Effector memory CD8-positive, alpha-beta T cell (primary cell): Measurements from ENCODE around the gene PLXDC1.

Experiments
- ATAC-seq: fragments of 150-1000 bp; cut with Tn5 transposase; replicated peaks from 2 replicates; pipeline ENCODE4 v1.10.0; 2021; ENCODE audit warnings: mild to moderate bottlenecking, moderate library complexity
- DNase-seq, 3 experiments: peaks; one replicate each; pipeline ENCODE4 v3.0.0; 2021
- H3K27ac Mint-ChIP-seq, 2 donors: one replicate each; pipeline ENCODE4 v1.8.0; 2022; ENCODE audit warnings: mild to moderate bottlenecking in 2 of 2, mixed read lengths in 2 of 2, moderate library complexity in 2 of 2
- H3K27me3 Mint-ChIP-seq, 2 donors: one replicate each; pipeline ENCODE4 v1.8.0; 2022; ENCODE audit warnings: mixed read lengths in 2 of 2
- H3K36me3 Mint-ChIP-seq: one replicate; pipeline ENCODE4 v1.8.0; 2022; ENCODE audit warnings: mild to moderate bottlenecking, moderate library complexity, mixed read lengths; ENCODE audit not compliant: insufficient read depth
- H3K4me1 Mint-ChIP-seq, 2 donors: one replicate each; pipeline ENCODE4 v1.8.0; 2022; ENCODE audit warnings: low read depth in 2 of 2, mixed read lengths in 2 of 2
- H3K4me3 Mint-ChIP-seq, 2 donors: one replicate each; pipeline ENCODE4 v1.8.0; 2022; ENCODE audit warnings: mild to moderate bottlenecking in 2 of 2, mixed read lengths in 2 of 2, moderate library complexity in 2 of 2
- H3K9me3 Mint-ChIP-seq, 2 donors: one replicate each; pipeline ENCODE4 v1.8.0; 2022; ENCODE audit warnings: mixed read lengths in 2 of 2
- total RNA-seq, 9 experiments: gene quantifications; one replicate each; lab custom pipeline; 2026; lab: John Stamatoyannopoulos, UW

Gene PLXDC1
- total RNA-seq, result 0.59 to 38.2 (median 6.6) reads per million in 9 experiments

GRCh38 chr17:39151150-39151942 lies at the start of gene PLXDC1:
Gene PLXDC1 (minus strand): TSS chr17:39151637. CDS start chr17:39151437, 200 bp downstream.
- H3K36me3 Mint-ChIP-seq, result peaks cover 46% of the 10 kb centered on the region
- ATAC-seq, result no peak
- peaks cover 0 to 36% of the 10 kb centered on the region in 2 donors for H3K27me3 Mint-ChIP-seq
- H3K27ac Mint-ChIP-seq, result peak within 1 kb of the TSS; percentile 100
- H3K4me3 Mint-ChIP-seq, result peak within 1 kb of the TSS; percentile 99 to 100
- peaks cover 0 to 1% of the 10 kb centered on the region in 2 donors for H3K9me3 Mint-ChIP-seq
- peaks cover 39 to 41% of the 10 kb centered on the region in 2 donors for H3K4me1 Mint-ChIP-seq
- no peak for DNase-seq

GRCh38 chr17:39200957-39201510 lies 49.6 kb upstream of the PLXDC1 start:
- peaks cover 36 to 38% of the 10 kb centered on the region in 2 donors for H3K4me1 Mint-ChIP-seq
- H3K27ac Mint-ChIP-seq, result peak overlapping the region; percentile 99 to 100
- H3K9me3 Mint-ChIP-seq, result no peaks in the 10 kb centered on the region
- H3K27me3 Mint-ChIP-seq, result no peaks in the 10 kb centered on the region
- H3K36me3 Mint-ChIP-seq, result peaks cover 67% of the 10 kb centered on the region
- peak overlapping the region; percentile 93 to 98 for H3K4me3 Mint-ChIP-seq
- DNase-seq (no peak), ATAC-seq (no peak)

GRCh38 chr17:39200070-39200879 lies 48.8 kb upstream of the PLXDC1 start, which contains the start of gene RPL19:
Gene RPL19 (plus strand): TSS chr17:39200283. CDS start chr17:39200345, 62 bp downstream.
- DNase-seq (peak; percentile 81 to 82 (median 82)), ATAC-seq (peak; percentile 77)
- H3K9me3 Mint-ChIP-seq, result no peaks in the 10 kb centered on the region
- H3K36me3 Mint-ChIP-seq, result peaks cover 65% of the 10 kb centered on the region
- no peaks in the 10 kb centered on the region for H3K27me3 Mint-ChIP-seq
- H3K4me1 Mint-ChIP-seq, result peaks cover 43 to 45% of the 10 kb centered on the region in 2 donors
- H3K4me3 Mint-ChIP-seq, result peak within 1 kb of the TSS; percentile 93 to 98
- H3K27ac Mint-ChIP-seq, result peak within 1 kb of the TSS; percentile 99 to 100

- peaks cover 60% of the 10 kb centered on the region for H3K36me3 Mint-ChIP-seq
- DNase-seq (peak in 2 of 3 experiments; percentile 79 to 81), ATAC-seq (peak; percentile 67)
- peaks cover 47 to 49% of the 10 kb centered on the region in 2 donors for H3K4me1 Mint-ChIP-seq
- peak overlapping the region; percentile 99 to 100 for H3K27ac Mint-ChIP-seq
- no peaks in the 10 kb centered on the region for H3K9me3 Mint-ChIP-seq
- H3K27me3 Mint-ChIP-seq, result no peaks in the 10 kb centered on the region
- peak overlapping the region; percentile 93 to 98 for H3K4me3 Mint-ChIP-seq
Measured at GRCh38 chr17:39199820-39200069, 48.3 kb upstream of the PLXDC1 start.

GRCh38 chr17:39198186-39198566 lies 46.7 kb upstream of the PLXDC1 start:
- Mint-ChIP-seq H3K9me3 (no peaks in the 10 kb centered on the region), H3K36me3 (peaks cover 49% of the 10 kb centered on the region), H3K27me3 (no peaks in the 10 kb centered on the region), H3K4me1 (peaks cover 52 to 56% of the 10 kb centered on the region in 2 donors), H3K27ac (peak overlapping the region; percentile 52 to 71), H3K4me3 (peak overlapping the region; percentile 83 to 93)
- ATAC-seq (no peak), DNase-seq (no peak)

GRCh38 chr17:39197380-39198185 lies 46.1 kb upstream of the PLXDC1 start, which contains the start of gene CACNB1:
Gene CACNB1 (minus strand): TSS chr17:39197669. CDS start chr17:39197495, 174 bp downstream.
- DNase-seq (peak; percentile 34 to 37 (median 35)), ATAC-seq (peak; percentile 23)
- H3K4me1 Mint-ChIP-seq, result peaks cover 51 to 58% of the 10 kb centered on the region in 2 donors
- H3K27ac Mint-ChIP-seq, result peak within 1 kb of the TSS; percentile 82 to 85
- no peaks in the 10 kb centered on the region for H3K27me3 Mint-ChIP-seq
- peaks cover 47% of the 10 kb centered on the region for H3K36me3 Mint-ChIP-seq
- H3K9me3 Mint-ChIP-seq, result no peaks in the 10 kb centered on the region
- peak within 1 kb of the TSS; percentile 83 to 93 for H3K4me3 Mint-ChIP-seq

- Mint-ChIP-seq H3K4me1 (peaks cover 53 to 59% of the 10 kb centered on the region in 2 donors), H3K27me3 (no peaks in the 10 kb centered on the region), H3K27ac (peak overlapping the region; percentile 82 to 85), H3K36me3 (peaks cover 45% of the 10 kb centered on the region), H3K4me3 (peak overlapping the region; percentile 83 to 93), H3K9me3 (no peaks in the 10 kb centered on the region)
- ATAC-seq, result no peak
- DNase-seq, result no peak
Measured at GRCh38 chr17:39196808-39197291, 45.4 kb upstream of the PLXDC1 start.

GRCh38 chr17:39196241-39196807 lies 44.9 kb upstream of the PLXDC1 start:
- peaks cover 44% of the 10 kb centered on the region for H3K36me3 Mint-ChIP-seq
- no peaks in the 10 kb centered on the region for H3K27me3 Mint-ChIP-seq
- no peak for DNase-seq
- no peaks in the 10 kb centered on the region for H3K9me3 Mint-ChIP-seq
- H3K27ac Mint-ChIP-seq, result peak overlapping the region; percentile 82 to 85
- H3K4me3 Mint-ChIP-seq, result peak overlapping the region; percentile 83 to 93
- no peak for ATAC-seq
- H3K4me1 Mint-ChIP-seq, result peaks cover 49 to 59% of the 10 kb centered on the region in 2 donors

- Mint-ChIP-seq H3K4me1 (peaks cover 43 to 52% of the 10 kb centered on the region in 2 donors), H3K9me3 (no peaks in the 10 kb centered on the region), H3K27ac (peak overlapping the region in 1 of 2 donors; percentile 85), H3K36me3 (peaks cover 44% of the 10 kb centered on the region), H3K4me3 (peak overlapping the region; percentile 83 to 93), H3K27me3 (no peaks in the 10 kb centered on the region)
- peak; percentile 43 for ATAC-seq
- DNase-seq, result peak in 2 of 3 experiments; percentile 23 to 31
Measured at GRCh38 chr17:39195568-39196160, 44.2 kb upstream of the PLXDC1 start.

GRCh38 chr17:39194985-39195524 lies 43.6 kb upstream of the PLXDC1 start:
- DNase-seq, result no peak
- H3K27me3 Mint-ChIP-seq, result no peaks in the 10 kb centered on the region
- H3K27ac Mint-ChIP-seq, result peak overlapping the region in 1 of 2 donors; percentile 85
- H3K4me1 Mint-ChIP-seq, result peaks cover 40 to 48% of the 10 kb centered on the region in 2 donors
- H3K36me3 Mint-ChIP-seq, result peaks cover 42% of the 10 kb centered on the region
- H3K4me3 Mint-ChIP-seq, result peak overlapping the region in 1 of 2 donors; percentile 93
- H3K9me3 Mint-ChIP-seq, result no peaks in the 10 kb centered on the region
- ATAC-seq, result no peak

- Mint-ChIP-seq H3K27me3 (no peaks in the 10 kb centered on the region), H3K4me1 (peaks cover 34 to 41% of the 10 kb centered on the region in 2 donors), H3K36me3 (peaks cover 35% of the 10 kb centered on the region), H3K9me3 (no peaks in the 10 kb centered on the region), H3K4me3 (peak overlapping the region in 1 of 2 donors; percentile 33), H3K27ac (peak overlapping the region; percentile 38 to 85)
- no peak for DNase-seq
- ATAC-seq, result no peak
Measured at GRCh38 chr17:39194089-39194984, 42.9 kb upstream of the PLXDC1 start.
